Amniotic stem cell (primary cell): ENCODE results near the gene STAG1.

Experiments used
- DNase-seq: peaks from one replicate; lab custom pipeline; 2025; lab: John Stamatoyannopoulos, UW

STAG1 gene

DNA sequence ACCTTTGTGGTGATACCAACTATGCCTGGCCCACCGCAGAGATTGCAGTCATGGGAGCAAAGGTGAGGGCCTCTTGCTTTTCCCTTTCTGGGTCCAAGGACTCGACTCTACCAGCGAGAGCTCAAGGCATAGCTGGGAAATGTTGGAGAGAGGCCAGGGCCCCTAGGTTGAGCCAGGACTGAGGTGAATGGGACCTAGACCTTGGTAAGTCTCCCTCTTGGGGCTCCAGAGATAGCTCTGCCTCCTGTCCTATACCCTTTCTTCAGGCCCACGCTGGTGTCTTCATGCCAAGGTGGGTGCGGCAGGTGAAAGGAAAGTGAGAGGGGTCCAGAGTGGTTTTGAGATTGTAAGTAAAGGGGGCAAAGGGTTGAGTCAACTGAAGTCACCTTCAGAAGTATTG, 424.5 kb downstream of the STAG1 start:
- no peak for DNase-seq

DNA sequence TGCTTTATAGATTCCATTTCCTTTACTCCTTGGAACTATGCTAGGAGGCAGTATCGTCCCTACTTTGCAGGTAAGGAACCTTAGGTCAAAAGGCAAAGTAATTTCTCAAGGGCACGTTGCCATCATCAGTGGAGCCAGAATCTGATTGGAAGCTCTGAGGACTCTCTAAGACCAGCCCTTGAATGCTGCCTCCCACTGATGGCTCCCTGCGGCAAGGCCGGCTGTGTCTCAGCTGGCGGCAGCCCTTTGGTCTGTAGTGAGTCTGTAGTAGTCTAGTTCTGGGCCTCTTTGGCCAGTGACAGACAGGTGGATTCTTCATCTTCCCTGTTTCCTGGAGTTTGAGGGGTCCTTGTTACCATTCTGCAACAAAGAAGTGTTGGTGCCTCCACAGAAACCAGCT, 425.9 kb downstream of the STAG1 start:
- no peak for DNase-seq

- DNase-seq = no peak
Measured at GRCh38 chr3:136311968-136312367, 440.2 kb downstream of the STAG1 start.

- DNase-seq = no peak
Measured at GRCh38 chr3:136311261-136311660, 440.9 kb downstream of the STAG1 start.

DNA sequence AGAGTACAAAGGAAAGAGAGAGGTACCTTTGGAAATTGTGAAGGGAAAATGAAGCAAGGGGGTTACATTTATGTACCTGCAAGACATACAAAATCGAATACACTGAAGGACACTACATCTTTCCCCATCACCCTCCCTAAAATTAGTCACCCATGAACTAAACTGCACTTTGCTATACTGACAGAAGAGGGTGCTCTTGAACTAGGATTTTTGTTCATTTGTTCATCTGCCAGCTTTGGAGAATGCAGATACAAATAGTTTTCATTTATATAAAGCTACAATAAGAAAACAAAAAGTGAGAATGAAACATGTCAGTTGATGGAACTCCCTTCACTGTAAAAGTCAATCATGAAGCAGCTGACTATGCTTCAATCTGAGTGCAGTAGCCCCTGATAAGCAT, 446.3 kb downstream of the STAG1 start:
- no peak for DNase-seq

- no peak for DNase-seq
Measured at GRCh38 chr3:136300444-136300843, 451.7 kb downstream of the STAG1 start.

GRCh38 chr3:136297826-136298225, 454.4 kb downstream of the STAG1 start:
- no peak for DNase-seq

GRCh38 chr3:136296960-136297359, 455.2 kb downstream of the STAG1 start:
- DNase-seq = no peak

GRCh38 chr3:136294176-136294575, 458.0 kb downstream of the STAG1 start:
- DNase-seq = no peak

DNA sequence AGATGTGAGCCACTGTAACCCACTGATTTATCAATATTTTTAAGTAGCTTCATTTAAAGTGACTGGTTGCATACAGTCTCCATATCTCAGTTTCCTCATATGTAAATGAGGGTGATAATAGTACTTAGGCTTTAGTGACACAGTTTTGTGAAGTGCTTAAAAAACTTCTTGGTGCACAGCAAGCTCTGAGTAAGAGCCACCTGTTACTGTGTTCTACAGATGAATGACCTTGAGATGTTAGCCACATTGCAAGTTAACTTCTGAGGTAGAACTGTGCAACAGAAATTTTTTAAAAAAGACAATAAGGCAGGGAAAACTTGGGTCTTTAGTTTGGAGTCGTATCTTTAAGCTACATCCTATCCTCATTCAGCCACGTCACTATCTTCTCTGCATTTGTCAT, 458.9 kb downstream of the STAG1 start:
- no peak for DNase-seq

GRCh38 chr3:136292500-136292899, 459.7 kb downstream of the STAG1 start:
- DNase-seq = no peak

GRCh38 chr3:136291302-136291701, 460.9 kb downstream of the STAG1 start:
- no peak for DNase-seq
